Nucleus accumbens (tissue), 56 donors: Measurements from ENCODE around the gene ZMAT3.
"Not testable (repeated sequence)": the region's sequence is repeated elsewhere in the genome, so short reads cannot be mapped to it uniquely, and the experiment has no call there.

Experiments used
- DNase-seq, 56 donors: peaks; one replicate each; lab custom pipeline; 2025; lab: John Stamatoyannopoulos, UW

ZMAT3 gene

GRCh38 chr3:179069762-179070390 is 1.7 kb downstream of the ZMAT3 start:
- DNase-seq: no peak

DNA sequence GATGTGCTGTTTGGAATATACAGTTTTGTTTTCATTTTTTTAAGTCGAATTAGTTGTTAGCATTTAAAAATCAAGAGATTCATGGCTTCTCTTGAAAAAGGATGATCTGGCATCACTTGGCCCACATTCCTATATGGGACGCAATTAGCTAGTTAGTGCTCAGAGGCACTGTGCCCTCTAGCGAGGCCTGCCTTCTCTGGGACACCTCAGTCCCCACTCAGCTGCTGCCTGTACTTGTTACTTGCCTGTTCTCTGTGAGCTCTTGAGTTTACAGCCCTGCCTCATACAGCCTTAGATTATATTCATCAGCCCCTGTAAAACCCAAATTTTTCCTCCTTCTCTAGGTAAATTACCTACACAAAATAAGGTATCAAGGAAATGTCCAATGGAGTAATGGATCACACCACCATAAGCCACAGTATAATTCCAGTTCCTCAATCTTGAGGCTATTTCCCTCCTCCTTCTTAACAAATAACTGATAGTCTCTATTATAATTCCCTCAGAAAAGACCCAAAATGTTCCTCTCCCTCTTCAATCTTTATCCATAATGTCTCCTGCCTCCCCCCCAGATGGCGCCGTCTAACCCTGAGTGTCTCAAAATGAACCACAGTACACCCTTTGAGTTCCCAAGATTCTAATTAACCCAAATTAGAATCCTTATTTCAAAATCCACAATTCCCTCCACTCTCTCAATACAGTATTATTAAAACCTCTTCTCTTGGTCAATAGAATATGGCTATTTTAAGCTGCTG is 2.7 kb downstream of the ZMAT3 start:
- peak in 13 of 56 donors; percentile 1 to 22 (median 4) for DNase-seq

DNA sequence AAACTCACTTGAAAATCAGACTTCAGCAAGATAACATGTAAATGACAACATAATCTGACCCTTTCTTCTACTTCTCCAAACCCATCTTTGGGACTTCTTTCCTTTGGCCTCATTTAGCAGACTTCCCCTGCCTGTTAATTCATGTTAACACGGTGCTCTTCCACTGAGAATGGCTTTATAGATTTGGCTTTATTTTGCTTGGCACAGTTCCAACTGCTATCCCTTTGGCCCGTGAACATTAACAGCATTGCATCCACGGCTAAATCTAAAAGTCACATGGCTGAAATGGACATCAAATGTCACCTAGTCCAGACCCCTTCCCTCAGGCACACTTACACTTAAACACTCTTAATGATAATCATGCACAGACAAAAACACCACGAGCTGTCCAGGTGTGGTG is 3.8 kb downstream of the ZMAT3 start:
- no peak for DNase-seq

GRCh38 chr3:179067291-179067690 is 4.3 kb downstream of the ZMAT3 start:
- DNase-seq: no peak

- DNase-seq: no peak
Observed at GRCh38 chr3:179063945-179064560, 7.6 kb downstream of the ZMAT3 start.

GRCh38 chr3:179056326-179056725 is 15.3 kb downstream of the ZMAT3 start:
- DNase-seq: peak in 1 of 56 donors; percentile 1

GRCh38 chr3:179054565-179054964 is 17.0 kb downstream of the ZMAT3 start:
- not testable (repeated sequence) for DNase-seq

DNA sequence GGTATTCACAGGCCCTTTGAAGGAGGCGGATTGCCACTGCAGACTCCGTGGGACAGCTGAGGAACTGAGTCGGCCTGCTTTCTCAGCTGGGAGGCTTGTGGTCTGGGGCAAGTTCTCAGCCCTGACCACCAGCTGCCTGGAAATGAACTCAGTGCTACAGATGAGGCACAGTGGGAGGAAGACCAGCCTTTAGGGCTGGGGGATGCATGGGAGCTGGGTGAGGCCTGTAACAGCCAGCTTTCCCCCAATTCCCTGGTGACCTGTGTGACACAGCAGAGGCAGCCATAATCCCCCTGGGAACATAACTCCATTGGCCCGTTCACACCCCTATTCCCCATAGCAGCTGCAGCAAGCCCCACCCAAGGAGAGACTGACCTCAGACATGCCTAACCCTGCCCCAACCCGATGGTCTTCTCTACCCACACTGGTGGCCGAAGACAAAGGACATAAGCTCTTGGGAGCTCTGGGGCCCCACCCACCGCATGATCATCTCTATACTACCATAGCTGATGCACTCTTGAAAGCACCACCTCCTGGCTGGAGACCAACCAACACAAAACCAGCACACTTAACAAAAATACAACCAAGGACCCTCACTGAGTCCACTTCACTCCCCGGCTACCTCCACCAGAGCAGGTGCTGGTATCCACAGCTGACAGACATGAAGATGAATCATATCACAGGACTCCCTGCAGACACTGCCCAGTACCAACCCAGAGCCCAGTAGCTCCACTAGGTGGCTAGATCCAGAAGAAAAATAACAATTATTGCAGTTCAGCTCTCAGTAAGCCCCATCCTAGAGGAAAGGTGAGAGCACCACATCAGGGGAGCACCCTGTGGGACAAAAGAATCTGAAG is 24.9 kb downstream of the ZMAT3 start:
- DNase-seq: no peak

GRCh38 chr3:179045719-179046402 is 25.7 kb downstream of the ZMAT3 start:
- DNase-seq: no peak

- not testable (repeated sequence) for DNase-seq
Observed at GRCh38 chr3:179038899-179039251, 32.7 kb downstream of the ZMAT3 start.

DNA sequence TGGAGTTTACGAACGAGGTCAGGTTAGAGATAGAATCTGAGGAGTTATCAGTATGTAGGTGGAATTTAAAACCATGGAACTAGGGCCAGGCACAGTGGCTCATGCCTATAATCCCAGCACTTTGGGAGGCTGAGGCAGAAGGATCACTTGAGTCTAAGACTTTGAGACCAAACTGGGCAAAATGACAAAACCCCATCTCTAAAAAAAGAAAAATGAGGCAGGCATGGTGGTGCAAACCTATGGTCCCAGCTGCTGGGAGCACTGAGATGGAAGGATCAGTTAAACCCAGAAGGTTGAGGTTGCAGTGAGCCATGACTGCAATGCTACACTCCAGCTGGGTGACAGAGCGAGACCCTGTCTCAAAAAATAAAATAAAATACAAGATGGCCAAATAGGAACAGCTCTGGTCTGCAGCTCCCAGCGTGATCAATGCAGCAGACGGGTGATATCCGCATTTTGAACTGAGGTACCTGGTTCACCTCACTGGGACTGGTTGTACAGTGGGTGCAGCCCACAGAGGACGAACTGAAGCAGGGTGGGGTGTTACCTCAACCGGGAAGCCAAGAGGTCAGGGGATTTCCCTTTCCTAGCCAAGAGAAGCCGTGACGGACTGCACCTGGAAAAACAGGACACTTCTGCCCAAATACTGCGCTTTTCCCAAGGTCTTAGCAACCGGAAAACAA is 33.3 kb downstream of the ZMAT3 start:
- no peak for DNase-seq

- peak in 13 of 56 donors; percentile 4 to 30 (median 21) for DNase-seq
Observed at GRCh38 chr3:179037351-179037750, 34.3 kb downstream of the ZMAT3 start.

DNA sequence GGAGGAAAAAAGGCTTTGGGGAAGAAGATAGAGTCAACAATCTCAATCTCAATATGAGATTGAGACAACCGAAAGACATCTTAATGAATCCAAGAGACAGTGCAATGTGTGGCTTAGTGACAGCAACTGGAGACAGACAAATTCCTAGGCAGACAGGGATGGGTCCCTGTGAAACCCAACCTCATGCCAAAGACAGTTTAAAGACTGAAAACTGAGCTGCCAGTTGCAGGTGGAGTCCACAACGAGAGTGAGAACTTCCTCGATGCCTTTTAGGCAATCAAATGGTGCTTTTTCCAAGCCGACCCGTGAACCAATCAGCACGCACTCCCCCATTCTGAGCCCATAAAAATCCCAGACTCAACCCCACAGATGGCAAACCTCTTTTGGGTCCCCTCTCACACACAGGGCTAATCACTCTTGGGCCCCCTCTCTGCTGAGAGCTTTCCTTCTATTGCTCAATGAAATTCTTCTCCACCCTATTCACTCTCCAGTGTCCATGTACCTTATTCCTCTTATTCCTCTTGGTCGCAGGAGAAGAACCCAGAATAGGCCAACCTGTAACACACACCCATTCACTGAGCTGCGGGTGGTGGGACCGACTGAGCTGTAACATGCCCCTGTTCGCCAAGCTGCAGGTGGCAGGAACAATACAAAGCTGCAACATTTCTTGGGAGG is 34.8 kb downstream of the ZMAT3 start:
- no peak for DNase-seq

- DNase-seq: no peak
Observed at GRCh38 chr3:179036226-179036625, 35.4 kb downstream of the ZMAT3 start.

DNA sequence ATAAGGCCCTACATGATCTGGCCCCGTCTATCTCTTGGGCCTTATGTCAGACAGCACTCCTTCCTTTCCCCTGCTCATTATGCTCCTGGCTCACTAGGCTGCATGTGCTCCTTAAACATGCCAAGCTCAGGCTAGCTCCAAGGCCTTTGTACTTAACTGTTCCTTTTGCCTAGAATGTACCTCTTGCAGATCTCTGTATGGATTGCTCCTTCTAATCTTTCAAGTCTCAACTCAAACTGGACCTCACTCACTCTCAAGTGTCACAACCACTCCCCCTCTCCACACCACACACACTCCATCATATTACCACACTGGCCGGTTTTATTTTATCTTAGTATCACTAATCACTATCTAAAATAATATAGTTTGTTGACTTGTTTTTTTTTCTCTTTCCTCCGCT is 36.4 kb downstream of the ZMAT3 start:
- DNase-seq: no peak

- not testable (repeated sequence) for DNase-seq
Observed at GRCh38 chr3:179033304-179033657, 38.3 kb downstream of the ZMAT3 start.

GRCh38 chr3:179032454-179033303 is 38.9 kb downstream of the ZMAT3 start:
- not testable (repeated sequence) for DNase-seq

- no peak for DNase-seq
Observed at GRCh38 chr3:179029096-179029495, 42.5 kb downstream of the ZMAT3 start.
